ENCODE measurements around the gene PIEZO1.

The PIEZO1 gene

DNA sequence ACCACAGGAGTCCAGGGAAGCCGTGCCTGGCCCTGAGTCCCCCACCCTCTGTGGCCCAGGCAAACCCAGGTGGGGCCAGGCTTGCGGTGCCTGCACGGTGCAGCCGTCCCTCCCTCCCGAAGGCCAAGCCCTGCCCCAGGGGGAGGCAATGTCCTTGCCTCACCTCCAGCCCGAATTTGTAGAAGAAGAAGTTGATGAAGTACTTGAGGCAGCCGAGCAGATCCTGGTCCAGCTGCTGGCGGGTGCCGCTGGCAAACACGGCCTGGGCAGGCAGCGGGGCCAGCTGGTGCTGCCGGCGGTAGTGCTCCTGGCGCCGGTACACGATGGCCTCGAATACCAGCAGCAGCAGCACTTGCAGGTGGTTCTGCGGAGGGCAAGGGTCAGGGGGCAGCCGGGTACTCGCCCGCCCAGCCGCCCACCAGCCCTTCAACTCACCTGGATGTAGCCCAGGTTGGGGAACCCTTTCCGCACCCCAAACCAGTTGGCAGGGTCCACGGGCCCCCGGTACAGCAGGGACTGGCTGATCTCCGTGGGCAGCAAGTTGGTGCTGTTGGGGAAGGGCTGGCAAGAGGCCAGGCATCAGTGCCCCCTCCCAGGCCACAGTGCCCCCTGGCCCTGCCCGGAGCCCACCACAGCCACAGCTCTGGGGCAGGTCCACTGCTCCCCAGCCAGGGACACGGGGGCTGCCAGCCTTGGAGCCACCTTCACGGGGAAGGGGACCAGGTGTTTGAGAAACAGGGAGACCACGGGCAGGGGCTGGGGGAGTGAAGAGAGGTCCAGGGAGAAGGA is 52.7 kb downstream of the PIEZO1 start:
- DNase-seq, result peak; percentile 42

DNA sequence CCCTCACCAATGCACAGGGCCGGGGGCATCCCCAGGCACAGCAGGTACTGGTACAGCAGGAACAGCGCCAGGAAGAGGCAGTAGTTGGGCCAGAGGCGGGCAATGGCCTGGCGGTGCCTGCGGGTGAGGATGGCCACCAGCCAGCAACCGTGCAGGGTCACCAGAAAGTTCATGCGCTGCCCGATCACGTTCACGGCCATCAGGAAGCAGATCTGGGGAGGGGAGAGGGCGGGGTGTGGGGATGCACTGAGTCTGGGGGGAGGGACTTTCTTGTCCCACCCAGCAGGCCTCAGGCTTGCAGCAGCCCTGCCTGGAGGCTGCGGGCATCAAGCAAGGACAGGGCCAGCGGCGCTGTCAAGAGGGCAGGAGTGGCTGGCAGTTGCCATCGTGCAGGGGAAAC is 53.3 kb downstream of the PIEZO1 start:
- DNase-seq, result no peak

DNA sequence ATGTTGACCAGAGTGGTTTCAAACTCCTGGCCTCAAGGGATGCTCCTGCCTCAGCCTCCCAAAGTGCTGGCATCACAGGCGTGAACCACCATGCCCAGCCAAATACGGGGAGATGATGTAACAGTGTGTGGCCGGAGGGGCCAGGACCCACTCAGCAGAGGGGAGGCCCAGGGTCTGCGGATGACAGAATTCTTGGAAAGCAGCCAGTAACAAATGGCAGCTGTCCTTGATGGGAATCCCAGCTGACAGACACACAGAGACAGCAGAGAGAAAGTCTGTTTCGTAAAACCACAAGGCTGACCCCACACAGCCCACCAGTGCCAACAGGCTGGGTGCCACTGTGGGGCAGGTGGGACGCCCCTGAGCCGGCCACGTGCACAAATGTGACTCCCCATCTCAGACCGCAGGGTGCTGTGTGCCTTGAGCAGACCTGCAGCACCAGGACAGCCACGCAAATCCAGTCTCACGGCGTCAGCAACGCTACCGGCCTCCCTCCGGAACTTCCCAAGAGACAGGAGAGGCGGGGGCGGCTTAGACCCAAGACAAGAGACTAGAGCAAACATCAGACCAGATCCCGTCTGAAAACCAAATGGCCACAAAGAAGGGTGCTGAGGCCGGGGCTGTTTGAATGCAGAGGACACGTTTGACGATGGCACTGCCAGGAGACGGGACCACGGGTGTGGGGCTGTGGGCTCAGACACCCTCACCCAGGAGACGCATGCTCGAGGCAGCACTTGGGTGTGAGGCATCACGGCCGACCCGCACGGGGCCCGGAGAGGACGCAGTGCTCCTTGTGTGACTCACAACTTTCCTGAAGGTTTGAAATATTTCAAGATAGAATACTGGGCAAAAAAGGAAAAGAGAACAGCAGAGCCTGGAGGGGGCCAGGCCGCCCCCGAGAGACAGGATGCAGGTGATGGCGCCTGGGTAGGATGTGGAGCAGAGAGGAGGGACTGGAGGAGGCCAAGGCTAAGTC is 54.1 kb downstream of the PIEZO1 start:
- DNase-seq, result no peak

DNA sequence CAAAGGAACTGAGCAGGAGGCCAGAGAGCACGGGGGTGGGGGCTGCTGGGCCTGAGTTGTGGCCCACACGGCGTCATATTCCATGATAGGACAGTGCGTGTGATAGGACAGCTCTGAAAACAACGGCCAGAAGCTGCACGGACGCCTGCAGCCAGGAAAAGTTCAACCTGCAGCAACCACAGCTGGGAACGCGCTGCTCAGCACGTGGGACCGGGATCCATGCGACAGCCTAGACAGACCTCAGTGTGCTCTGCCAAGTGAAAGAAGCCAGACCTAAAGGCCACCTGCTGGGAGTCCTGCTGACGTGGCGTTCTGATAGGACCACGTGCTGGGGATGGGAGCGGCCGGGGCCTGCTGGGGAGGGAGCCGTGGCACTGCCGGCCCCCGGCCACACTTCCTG is 57.1 kb downstream of the PIEZO1 start:
- no peak for DNase-seq

DNA sequence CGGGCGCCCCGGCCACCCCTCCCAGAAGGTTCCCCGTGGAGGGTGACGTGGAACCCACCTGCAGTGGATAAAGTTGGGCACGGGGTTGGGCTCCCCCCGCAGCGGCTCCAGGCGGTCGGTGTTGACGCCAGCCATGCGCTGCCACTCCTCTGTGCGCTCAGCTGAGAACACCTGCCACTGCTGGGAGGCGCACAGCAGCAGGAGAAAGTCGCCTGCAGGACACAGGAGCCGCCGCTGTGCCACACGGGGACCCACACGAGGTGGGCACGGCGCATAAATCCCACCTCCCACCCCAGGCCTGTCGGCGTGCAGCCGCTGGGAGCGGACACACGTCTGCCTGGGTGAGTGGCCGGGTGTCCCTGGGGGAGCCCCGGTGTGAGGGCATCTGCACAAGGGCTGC is 58.0 kb downstream of the PIEZO1 start:
- no peak for DNase-seq

DNA sequence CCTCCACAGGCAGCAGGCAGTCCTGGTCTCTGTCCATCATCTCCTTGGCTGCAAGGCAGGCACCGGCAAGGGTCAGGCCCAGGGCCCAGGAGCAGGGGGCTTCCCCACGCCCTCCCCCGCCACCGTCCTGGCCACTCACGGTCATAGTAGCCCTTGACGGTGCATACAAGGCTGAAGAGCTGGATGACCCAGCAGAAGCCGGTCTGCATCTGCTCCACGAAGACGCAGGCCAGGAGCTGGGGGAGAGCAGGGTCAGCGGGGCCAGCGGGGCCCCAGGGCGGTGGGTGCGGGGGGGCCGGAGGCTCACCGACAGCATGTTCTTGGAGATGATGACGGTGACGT is 58.6 kb downstream of the PIEZO1 start:
- no peak for DNase-seq

DNA sequence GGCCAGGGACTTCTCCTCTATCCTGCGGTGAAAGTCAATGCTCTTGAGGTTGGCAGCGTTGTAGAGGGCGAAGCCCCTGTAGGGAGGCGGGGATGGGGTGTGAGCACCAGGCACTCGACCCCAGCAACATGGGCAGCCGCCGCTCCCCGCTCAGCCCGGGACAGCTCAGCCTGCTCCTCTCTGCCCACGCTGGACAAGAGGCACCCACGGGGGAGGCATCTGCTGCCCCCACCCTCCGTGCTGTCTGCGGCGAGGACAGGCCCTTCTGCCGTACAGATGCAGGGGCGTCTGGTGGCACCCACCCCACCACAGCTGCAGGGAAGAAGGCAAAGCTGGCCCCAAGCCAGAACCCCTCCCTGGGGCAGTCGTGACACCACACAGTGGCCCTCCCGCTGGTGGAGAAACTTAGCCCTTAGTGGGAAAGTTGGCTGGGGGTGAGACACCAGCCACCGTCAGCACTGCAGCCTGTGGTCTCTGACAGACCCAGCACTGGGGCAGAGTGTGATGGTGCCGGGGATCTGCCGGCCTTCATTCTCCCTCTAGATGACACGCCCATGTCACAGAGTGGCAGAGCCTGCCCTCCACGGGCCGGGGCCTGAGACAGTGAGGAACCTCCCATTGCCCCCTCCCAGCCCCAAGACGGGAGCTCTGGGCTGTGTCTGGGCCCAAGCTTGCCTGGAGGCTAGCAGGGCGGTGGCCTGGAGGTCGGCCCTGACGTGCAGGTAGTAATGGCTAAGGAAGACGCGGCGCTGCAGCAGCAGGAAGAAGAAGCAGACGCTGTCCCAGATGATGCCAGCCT is 59.2 kb downstream of the PIEZO1 start:
- DNase-seq, result no peak

DNA sequence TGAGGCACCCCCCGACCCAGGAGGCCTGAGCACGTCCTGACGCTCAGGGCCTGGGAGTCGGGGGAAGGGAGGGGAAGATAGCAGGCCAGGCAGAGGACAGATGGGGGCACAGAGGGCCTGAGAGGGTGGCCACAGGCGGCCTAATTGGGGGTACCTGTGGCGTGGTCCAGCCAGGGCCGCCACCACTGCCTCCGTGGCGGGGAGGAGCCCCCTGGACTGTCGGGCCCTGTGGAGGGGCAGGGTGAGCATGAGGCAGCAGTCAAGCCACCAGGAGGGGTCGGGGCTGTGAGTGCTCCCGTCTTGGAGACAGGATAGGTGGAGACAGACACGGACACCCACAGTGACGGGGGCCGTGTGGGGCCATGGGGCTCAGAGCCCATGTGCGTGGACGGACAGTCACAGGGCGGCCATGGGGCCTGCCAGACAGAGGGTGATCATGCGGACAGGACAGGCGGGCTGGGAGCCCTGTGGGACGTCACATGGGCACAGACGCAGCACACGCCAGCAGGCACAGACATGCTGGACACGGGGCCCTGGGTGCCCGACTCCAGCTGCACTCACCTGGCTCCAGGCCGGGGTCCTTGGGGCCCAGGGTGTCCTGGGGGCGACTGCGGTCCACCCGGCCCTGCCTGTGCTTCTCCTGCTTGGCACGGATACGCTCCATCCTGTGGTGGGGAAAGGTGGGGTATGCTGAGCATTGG is 60.0 kb downstream of the PIEZO1 start:
- DNase-seq, result no peak

DNA sequence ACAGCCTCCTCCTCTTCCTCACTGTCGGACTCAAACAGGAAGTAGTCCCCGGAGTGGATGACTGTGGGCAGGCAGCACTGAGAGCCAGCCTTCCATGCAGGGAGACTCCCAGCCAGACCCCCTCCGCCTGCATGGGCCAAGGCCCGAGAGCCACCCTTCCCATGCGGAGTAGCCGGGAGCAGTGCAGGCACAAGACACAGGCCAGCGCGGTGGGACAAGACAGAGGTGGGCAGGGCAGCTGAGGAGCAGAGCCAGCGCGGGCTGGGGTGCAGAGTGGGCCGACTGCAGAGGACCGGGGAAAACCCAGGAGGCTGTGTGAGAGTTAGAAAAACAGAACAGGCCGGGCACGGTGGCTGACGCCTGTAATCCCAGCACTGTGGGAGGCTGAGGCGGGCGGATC is 61.1 kb downstream of the PIEZO1 start:
- no peak for DNase-seq

DNA sequence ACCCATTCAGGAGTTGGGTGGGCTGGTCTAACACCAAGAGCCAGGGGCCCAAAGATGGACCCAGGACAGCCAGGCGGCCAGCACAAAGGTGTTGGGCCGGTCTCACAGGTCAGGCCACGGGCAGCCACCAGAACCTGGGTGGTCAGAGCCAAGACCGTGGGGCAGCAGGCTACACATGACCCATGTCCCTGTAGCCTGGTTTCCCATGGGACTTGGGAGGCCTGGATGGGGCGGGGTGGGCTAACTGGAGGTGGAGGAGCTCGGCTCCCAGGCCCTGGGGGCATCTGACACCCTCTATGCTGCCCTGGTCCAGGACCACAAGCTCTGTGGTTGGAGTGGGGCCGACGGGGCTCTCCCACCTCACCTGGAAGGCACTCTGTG is 61.5 kb downstream of the PIEZO1 start:
- DNase-seq, result no peak

DNA sequence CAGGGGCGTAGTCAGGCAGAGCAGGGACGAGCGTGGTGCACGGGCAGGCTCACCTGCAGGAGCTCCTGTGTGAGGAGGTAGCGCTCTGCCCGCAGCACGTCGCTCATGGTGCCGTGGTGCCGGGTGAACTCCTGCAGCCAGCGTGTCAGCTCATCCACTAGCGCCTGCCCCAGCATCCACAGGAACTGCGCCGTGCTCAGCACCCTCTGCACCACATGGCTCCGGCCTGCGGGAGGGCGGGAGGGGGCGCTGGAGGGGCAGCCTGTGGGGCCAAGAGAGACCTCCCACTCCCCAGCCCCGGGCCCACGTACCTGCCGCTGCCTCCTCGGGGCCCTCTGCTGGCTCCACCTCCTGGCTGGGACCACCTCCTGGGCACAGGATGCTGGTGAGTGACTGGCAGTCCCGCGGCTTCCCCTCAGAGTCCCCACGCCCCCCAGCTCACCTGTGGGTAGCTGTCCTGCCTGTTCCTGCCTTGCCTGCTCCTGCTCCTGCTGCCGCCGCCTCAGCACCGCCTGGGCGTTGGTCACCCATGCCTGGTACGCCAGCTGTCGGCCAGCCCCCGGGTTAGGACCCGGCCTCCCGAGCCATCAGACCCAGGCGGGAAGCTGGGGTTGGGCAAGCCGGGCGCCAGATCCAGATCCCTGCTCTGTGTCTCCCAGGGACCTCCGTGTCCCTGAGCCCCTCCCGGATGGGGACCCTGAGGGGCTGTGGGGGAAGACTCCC is 62.1 kb downstream of the PIEZO1 start:
- DNase-seq, result no peak

DNA sequence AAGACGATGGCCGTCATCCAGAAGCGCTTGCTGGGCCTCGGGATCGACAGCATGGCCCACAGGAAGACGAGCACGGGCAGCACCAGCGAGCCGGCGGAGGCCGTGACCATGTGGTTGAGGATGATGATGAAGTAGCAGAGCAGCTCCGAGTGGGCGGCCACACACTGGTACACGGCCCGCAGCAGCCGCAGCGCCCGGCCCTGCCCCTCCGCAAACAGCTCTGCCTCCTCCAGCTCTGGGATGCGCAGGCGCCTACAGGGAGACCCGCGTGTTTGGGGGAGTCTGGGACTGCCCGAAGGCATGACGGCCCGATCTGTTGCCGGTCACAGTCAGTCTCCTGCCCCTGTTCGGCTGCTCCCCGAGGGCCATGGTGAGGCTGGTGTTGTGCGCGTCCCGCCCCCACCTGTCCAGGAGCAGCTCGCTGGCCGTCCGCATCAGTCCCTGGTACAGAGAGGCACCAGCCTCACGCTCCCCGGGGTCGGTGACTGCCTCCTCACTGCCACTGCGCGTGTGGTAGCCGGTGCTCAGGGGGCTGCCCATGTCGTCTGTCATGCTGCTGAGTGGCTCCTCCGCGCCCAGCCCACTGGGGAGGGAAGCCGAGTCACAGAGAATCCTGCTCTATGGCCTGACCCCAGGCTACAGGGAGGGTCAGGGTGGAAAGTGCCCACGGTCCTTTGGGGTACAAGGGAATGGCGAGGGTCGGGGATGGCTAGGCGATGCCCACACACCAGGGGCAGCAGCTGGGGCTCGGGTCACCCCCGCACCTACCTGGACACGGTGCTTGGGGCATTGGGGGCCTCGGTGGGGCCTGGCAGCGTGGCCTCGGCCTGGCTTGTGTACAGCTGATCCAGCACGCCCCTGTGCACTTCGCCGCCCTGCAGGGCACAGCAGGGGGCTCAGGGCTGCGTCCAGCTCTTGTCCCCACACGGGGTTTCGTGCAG is 62.9 kb downstream of the PIEZO1 start:
- DNase-seq, result no peak

DNA sequence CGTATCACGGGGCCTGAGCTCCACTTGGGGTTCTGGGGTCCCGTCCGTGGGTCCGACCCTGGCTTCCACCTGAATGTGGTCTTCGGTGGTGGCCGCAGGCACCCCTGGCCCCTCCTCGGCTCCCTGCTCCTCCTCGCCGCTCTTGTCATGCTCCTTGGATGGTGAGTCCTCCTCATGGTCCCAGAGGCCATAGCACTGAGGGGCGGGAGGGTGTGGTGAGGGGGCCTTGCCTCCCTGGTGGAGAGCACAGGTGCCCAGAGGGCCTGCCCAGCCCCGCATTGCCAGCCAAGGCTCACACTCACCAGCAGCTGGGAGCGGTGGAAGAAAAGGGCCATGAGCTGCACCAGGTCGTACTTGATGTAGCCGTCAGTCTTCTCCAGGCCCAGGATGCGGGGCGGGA is 63.8 kb downstream of the PIEZO1 start:
- DNase-seq, result no peak

DNA sequence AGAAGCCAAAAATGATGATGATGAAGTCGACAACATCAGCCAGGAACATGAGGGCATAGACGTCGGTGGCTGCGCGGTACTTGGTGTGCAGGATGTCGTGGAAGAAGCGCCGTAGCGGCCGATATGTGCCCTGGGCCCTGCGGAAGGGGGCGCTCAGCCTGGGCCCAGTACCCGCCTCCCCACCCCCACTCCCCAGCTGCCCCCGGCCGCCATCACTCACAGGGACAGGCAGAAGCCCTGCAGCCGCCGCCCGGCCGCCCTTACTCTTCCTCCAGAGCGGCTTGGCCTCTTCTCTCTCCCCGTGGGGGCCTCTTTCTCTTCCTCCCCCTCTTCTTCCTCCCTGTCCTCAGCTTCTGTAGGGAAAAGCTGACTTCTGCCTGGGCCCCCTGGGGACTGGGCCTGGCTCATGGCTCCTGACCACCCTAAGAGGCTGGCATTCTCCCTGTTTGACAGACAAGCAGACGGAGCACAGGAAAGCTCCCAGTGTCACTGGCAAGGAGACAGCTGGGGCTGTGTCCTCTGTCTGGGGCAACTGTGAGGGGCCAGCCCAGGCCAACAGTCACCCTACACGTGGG is 64.5 kb downstream of the PIEZO1 start:
- no peak for DNase-seq

DNA sequence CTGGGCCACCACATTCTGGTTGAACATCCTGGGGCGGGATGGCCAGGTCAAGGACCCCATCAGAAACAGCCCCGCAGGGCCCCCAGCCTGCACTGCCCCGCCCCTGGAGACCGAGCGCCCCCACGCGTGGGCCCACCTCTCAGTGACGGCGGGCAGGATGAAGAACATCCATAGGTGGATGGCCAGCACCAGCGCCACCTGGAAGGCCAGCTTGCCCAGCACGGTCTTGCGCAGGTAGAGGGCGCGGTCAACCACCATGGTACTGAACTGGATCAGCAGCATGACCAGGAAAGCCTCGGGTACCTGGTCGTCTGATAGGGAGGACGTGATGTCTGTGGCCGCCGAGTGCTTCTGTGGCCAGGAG is 65.1 kb downstream of the PIEZO1 start:
- no peak for DNase-seq

DNA sequence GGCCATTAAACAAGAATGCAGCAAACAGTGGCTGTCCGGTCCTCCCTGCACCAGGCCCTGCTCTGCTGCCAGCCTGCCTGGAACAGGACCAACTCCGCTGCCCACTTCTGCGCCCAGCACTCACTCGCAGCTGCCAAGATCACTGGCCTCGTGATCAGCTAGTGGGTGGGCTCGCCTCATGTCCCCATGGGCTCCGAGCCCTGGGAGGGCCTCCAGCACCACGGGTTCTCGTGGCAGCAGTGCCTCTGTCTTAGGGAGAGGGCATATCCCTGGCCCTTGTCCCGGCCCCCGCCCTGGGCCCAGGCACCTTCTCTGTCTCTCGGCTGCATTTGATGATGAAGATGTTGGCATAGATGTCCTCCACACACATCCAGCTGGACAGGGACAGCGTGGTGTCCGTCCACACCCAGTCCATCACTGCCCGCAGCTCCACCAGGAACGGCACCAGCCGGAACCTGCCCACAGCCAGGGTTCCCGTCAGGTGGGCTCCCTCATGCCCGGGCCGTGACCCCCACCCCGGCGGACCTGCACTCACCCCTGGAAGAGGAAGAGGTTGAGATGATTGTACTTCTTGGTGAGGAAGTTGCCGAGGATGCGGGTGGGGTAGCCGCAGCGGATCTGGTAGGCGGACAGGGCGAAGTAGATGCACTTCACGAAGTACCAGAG is 65.6 kb downstream of the PIEZO1 start:
- no peak for DNase-seq

DNA sequence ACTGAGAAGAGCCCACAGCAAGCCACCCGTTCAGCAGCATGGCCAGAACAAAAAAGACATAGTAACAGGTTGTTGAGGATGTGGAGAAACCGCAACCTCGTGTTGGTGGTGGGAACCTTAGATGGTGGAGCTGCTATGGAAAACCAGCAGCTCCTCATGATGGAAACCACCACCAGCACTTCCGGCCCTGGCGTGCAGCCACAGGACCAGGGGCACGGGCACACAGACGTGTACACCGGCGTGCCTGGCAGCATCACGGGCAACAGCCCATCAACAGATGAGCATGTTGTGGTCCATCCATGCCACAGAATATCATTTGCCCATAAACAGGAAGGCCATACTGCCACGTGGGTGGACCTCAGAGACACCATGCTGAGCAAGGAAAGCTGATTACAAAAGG is 66.8 kb downstream of the PIEZO1 start:
- DNase-seq, result no peak

DNA sequence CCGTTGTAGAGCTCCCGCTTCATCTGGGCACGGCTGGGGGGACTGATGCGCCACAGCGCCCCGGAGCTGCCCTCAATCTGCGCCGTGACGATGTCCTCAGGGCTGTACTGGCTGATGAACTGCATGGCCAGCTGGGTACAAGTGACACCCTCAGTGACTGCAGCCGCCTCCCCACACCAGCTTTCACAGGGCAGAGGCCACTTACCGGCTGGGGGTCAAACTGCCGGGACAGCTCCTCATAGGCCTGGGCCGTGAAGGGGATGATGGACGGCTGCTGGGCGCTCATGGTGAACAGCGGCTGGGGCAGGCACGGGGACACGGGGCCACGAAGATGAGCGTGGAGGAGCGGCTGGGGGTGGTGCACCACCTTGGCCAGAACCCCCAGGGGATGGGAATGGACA is 68.4 kb downstream of the PIEZO1 start:
- DNase-seq, result no peak

DNA sequence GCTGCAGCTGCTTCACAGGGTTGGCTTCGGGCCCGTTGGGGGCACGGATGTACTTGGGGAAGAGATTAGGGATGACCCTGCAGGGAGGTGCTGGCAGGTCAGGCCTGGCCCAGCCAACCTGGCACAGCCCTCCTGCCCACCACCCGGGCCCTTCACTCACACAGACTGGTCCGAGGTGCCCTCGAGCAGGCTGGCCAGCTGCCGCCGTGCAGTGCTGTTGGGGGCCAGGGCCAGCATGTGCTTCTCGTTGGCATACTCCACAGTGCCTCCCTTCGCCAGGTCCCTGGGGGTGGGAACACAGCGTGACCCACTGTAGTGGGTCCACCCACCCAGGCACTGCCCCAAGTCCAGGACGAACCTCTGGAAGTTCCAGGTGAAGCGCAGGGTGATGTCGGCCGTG is 68.8 kb downstream of the PIEZO1 start:
- no peak for DNase-seq

All from NCI-H446 treated with DMSO at 0.1 percent for 48 hours (cell line).